HepG2 (cell line): ENCODE data around the gene RIMOC1.

Experiments used
- KDM1A ChIP-seq: IDR thresholded peaks from 2 replicates; pipeline ENCODE4 v1.6.1; 2016; ENCODE audit warnings: missing compliant biosample characterization
- KLF6 ChIP-seq: IDR thresholded peaks from 2 replicates; pipeline ENCODE4 v1.8.0; 2016; ENCODE audit warnings: missing biosample characterization, missing genetic modification reagents
- MLLT10 ChIP-seq: sonication (generic); formaldehyde crosslinking; IDR thresholded peaks from 2 replicates; pipeline ENCODE4 v1.4.0; 2020; ENCODE audit warnings: missing genetic modification reagents
- NFE2L1 ChIP-seq: sonication (generic); formaldehyde crosslinking; IDR thresholded peaks from 2 replicates; pipeline ENCODE4 v1.4.0; 2020; ENCODE audit warnings: missing genetic modification reagents, mild to moderate bottlenecking, borderline replicate concordance
- PHF8 ChIP-seq: sonication (generic); formaldehyde crosslinking; IDR thresholded peaks from 2 replicates; pipeline ENCODE4 v1.5.0; 2020; ENCODE audit warnings: missing genetic modification reagents
- TF ChIP-seq, protein P1 (sequence below): sonication (generic); formaldehyde crosslinking; IDR thresholded peaks from 2 replicates; pipeline ENCODE4 v1.5.0; 2020; ENCODE audit warnings: mild to moderate bottlenecking, missing genetic modification reagents, moderate library complexity
- TF ChIP-seq, protein P2 (sequence below), 2 experiments: IDR thresholded peaks; 2 replicates each; pipeline ENCODE4 v1.6.1; 2011 to 2012; ENCODE audit warnings: low read length in 2 of 2, borderline replicate concordance in 1 of 2, low read depth in 1 of 2, mild to moderate bottlenecking in 1 of 2, moderate library complexity in 1 of 2

DNA sequence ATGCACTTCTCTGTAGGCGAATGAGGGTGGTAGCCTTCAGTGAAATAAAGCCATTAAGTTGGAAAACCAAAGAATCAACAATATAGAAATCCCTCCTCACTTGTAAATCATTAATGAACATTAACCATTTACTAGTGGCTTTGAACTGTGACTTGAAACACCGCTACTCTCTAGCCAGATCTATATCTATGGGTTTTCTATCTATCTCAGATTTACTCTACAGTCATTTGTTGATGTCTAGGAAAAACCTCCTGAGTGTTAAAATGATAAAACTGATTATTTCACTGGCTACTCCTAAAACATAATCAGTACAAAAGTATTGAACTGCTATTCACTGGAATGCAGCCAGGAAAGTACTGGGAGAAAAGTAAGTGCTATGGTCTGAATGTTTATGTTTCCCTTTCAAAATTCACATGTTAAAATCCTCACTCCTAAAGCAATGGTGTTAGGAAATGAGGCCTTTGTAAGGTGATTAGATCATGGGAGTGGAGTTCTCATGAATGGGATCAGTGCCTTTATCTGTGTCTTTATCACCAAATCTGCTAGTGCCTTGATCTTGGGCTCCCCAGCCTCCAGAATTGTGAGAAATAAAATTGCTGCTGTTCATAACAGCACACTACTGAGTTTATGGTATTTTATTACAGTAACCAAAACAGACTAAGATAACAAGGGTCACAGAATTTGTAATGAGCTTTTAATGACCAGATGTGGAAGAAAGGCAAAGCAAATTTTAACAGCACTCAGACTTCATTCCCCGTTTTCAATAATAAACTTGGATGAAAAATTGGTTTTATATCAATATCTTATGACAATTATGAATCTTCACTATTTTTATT lies 25.3 kb upstream of the RIMOC1 start:
- TF ChIP-seq KLF6 (CRISPR knock-in tag) = no peak
- TF ChIP-seq KDM1A (CRISPR knock-in tag) = no peak
- TF ChIP-seq, protein P1, sequence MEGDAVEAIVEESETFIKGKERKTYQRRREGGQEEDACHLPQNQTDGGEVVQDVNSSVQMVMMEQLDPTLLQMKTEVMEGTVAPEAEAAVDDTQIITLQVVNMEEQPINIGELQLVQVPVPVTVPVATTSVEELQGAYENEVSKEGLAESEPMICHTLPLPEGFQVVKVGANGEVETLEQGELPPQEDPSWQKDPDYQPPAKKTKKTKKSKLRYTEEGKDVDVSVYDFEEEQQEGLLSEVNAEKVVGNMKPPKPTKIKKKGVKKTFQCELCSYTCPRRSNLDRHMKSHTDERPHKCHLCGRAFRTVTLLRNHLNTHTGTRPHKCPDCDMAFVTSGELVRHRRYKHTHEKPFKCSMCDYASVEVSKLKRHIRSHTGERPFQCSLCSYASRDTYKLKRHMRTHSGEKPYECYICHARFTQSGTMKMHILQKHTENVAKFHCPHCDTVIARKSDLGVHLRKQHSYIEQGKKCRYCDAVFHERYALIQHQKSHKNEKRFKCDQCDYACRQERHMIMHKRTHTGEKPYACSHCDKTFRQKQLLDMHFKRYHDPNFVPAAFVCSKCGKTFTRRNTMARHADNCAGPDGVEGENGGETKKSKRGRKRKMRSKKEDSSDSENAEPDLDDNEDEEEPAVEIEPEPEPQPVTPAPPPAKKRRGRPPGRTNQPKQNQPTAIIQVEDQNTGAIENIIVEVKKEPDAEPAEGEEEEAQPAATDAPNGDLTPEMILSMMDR = no peak
- no peak for TF ChIP-seq NFE2L1 (CRISPR knock-in tag)
- TF ChIP-seq, protein P2, sequence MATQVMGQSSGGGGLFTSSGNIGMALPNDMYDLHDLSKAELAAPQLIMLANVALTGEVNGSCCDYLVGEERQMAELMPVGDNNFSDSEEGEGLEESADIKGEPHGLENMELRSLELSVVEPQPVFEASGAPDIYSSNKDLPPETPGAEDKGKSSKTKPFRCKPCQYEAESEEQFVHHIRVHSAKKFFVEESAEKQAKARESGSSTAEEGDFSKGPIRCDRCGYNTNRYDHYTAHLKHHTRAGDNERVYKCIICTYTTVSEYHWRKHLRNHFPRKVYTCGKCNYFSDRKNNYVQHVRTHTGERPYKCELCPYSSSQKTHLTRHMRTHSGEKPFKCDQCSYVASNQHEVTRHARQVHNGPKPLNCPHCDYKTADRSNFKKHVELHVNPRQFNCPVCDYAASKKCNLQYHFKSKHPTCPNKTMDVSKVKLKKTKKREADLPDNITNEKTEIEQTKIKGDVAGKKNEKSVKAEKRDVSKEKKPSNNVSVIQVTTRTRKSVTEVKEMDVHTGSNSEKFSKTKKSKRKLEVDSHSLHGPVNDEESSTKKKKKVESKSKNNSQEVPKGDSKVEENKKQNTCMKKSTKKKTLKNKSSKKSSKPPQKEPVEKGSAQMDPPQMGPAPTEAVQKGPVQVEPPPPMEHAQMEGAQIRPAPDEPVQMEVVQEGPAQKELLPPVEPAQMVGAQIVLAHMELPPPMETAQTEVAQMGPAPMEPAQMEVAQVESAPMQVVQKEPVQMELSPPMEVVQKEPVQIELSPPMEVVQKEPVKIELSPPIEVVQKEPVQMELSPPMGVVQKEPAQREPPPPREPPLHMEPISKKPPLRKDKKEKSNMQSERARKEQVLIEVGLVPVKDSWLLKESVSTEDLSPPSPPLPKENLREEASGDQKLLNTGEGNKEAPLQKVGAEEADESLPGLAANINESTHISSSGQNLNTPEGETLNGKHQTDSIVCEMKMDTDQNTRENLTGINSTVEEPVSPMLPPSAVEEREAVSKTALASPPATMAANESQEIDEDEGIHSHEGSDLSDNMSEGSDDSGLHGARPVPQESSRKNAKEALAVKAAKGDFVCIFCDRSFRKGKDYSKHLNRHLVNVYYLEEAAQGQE (IDR thresholded peaks at IDR 0.05; ENCODE audit: borderline replicate concordance in 1 of 2, low read depth in 1 of 2, low read length in 2 of 2) = no peak
- TF ChIP-seq MLLT10 (CRISPR knock-in tag) = no peak
- no peak for TF ChIP-seq PHF8 (CRISPR knock-in tag)
